CD4-positive, alpha-beta T cell treated with Interleukin-6 at 100 ng/mL for 8 hours (primary cell): ENCODE data around the gene G6PC3.
"Not testable (repeated sequence)": the region's sequence is repeated elsewhere in the genome, so short reads cannot be mapped to it uniquely, and the experiment has no call there.

Experiments
- DNase-seq: peaks from one replicate; pipeline ENCODE4 v3.0.0-alpha.2; 2020; ENCODE audit warnings: mixed read lengths, low spot score

Gene G6PC3

GRCh38 chr17:44082256-44082927 is 11.9 kb downstream of the G6PC3 start:
- no peak for DNase-seq

- DNase-seq, result no peak
Observed at GRCh38 chr17:44083250-44083849, 12.8 kb downstream of the G6PC3 start.

- no peak for DNase-seq
Observed at GRCh38 chr17:44084131-44084538, 13.6 kb downstream of the G6PC3 start.

GRCh38 chr17:44084921-44085320 is 14.4 kb downstream of the G6PC3 start:
- no peak for DNase-seq

GRCh38 chr17:44085908-44086307 is 15.4 kb downstream of the G6PC3 start:
- no peak for DNase-seq

GRCh38 chr17:44086364-44087311 is 16.1 kb downstream of the G6PC3 start:
- DNase-seq, result peak; percentile 28

GRCh38 chr17:44087319-44087718 is 16.8 kb downstream of the G6PC3 start:
- DNase-seq, result no peak

GRCh38 chr17:44088254-44088653 is 17.7 kb downstream of the G6PC3 start:
- DNase-seq, result no peak

GRCh38 chr17:44091200-44091997 is 20.9 kb downstream of the G6PC3 start:
- DNase-seq, result no peak

GRCh38 chr17:44092051-44092450 is 21.5 kb downstream of the G6PC3 start:
- no peak for DNase-seq

- DNase-seq, result no peak
Observed at GRCh38 chr17:44093231-44093900, 22.8 kb downstream of the G6PC3 start.

GRCh38 chr17:44094701-44095387 is 24.3 kb downstream of the G6PC3 start:
- no peak for DNase-seq

GRCh38 chr17:44095388-44095646 is 24.8 kb downstream of the G6PC3 start:
- no peak for DNase-seq

GRCh38 chr17:44095647-44096496 is 25.3 kb downstream of the G6PC3 start:
- DNase-seq, result no peak

- no peak for DNase-seq
Observed at GRCh38 chr17:44097110-44097958, 26.8 kb downstream of the G6PC3 start.

GRCh38 chr17:44101858-44102257 is 31.3 kb downstream of the G6PC3 start:
- not testable (repeated sequence) for DNase-seq

- DNase-seq, result no peak
Observed at GRCh38 chr17:44102849-44103622, 32.5 kb downstream of the G6PC3 start.

GRCh38 chr17:44105483-44105882 is 34.9 kb downstream of the G6PC3 start:
- no peak for DNase-seq
